H1 (cell line): ENCODE measurements around the gene ANKRD13B. TPM values are rescaled to one million over a fixed set of nuclear protein-coding genes. Genes with fewer than 3 reads are reported as not detected.

Source experiments
- BRCA1 ChIP-seq: IDR thresholded peaks from 2 replicates; pipeline ENCODE4 v1.6.1; 2012; ENCODE audit warnings: low read depth, low read length, improper control_type of control experiment
- CBX8 ChIP-seq: fragments of 300-800, 300-1000 bp; sonication (generic); IDR thresholded peaks from 2 replicates; pipeline ENCODE4 v1.7.1; 2016; ENCODE audit warnings: low read depth, low read length, borderline replicate concordance
- CHD7 ChIP-seq: fragments of 300-600 bp; sonication (generic); IDR thresholded peaks from 2 replicates; pipeline ENCODE4 v1.7.1; 2012; ENCODE audit warnings: low read length, moderate library complexity, mild to moderate bottlenecking, inconsistent platforms; ENCODE audit not compliant: insufficient replicate concordance
- CREB1 ChIP-seq: IDR thresholded peaks from 2 replicates; pipeline ENCODE4 v1.6.1; 2012; ENCODE audit warnings: inconsistent platforms
- EGR1 ChIP-seq: IDR thresholded peaks from 2 replicates; pipeline ENCODE4 v1.6.1; 2011; ENCODE audit warnings: low read depth, low read length, borderline replicate concordance
- FOSL1 ChIP-seq: IDR thresholded peaks from 2 replicates; pipeline ENCODE4 v1.6.1; 2011; ENCODE audit warnings: mild to moderate bottlenecking, low read depth, low read length, moderate library complexity; ENCODE audit not compliant: insufficient read depth
- HDAC6 ChIP-seq: IDR thresholded peaks from one replicate; pipeline ENCODE4 v1.7.1; 2012; ENCODE audit warnings: low read depth, mild to moderate bottlenecking, inconsistent platforms, low read length, moderate library complexity
- NRF1 ChIP-seq: IDR thresholded peaks from 2 replicates; pipeline ENCODE4 v1.6.1; 2011; ENCODE audit warnings: mild to moderate bottlenecking, low read depth, low read length, improper control_type of control experiment
- POLR2A ChIP-seq, 2 experiments: IDR thresholded peaks; 1 replicate in 1 of 2; 2 replicates in 1 of 2; pipeline ENCODE4 v1.6.1; 2011; ENCODE audit warnings: low read depth in 2 of 2, low read length in 2 of 2, mild to moderate bottlenecking in 2 of 2; ENCODE audit errors: control extremely low read depth in 1 of 2
- RXRA ChIP-seq: IDR thresholded peaks from 2 replicates; pipeline ENCODE4 v1.6.1; 2011; ENCODE audit warnings: low read depth, mild to moderate bottlenecking, low read length, moderate library complexity; ENCODE audit not compliant: insufficient read depth
- SP1 ChIP-seq: IDR thresholded peaks from 2 replicates; pipeline ENCODE4 v1.6.1; 2011; ENCODE audit warnings: low read depth, low read length
- polyA plus RNA-seq, 7 experiments: library from polyadenylated mRNA; depleted of rRNA in 3 of 7; stranded (reverse) in 5 of 7; unstranded in 2 of 7; fragments of >200 nt in 5 of 7; fragments of 200-250 nt in 2 of 7; gene quantifications; 1 replicate in 5 of 7; 2 replicates in 1 of 7; 4 replicates in 1 of 7; pipeline versions ENCODE4 v1.2.1 to v1.2.3, GENCODE V29; 2011 to 2013; ENCODE audit warnings: missing spikeins in 2 of 7, mixed read lengths in 2 of 7
- total RNA-seq: library from RNA; stranded (reverse); fragmentation: NEBNext Ultra II Directional; extraction: Animal tissue kit (Norgen Biotek cat#: 25700); gene quantifications from 2 replicates; pipeline ENCODE4 v1.2.1, GENCODE V29; 2021

ANKRD13B gene
- total and polyA plus RNA-seq, 2 of the 8 experiments (the other 6 are each of a cell fraction or from before 2014, with no cell fraction given) = 16.4 to 48.5 TPM

- TF ChIP-seq CHD7 (no peak), RXRA (no peak), NRF1 (no peak), CREB1 (no peak), HDAC6 (no peak), FOSL1 (no peak), BRCA1 (no peak), CBX8 (no peak), POLR2A (IDR thresholded peaks at IDR 0.05; ENCODE audit: control extremely low read depth in 1 of 2, low read depth in 2 of 2, low read length in 2 of 2) (no peak), SP1 (no peak), EGR1 (no peak)
Measured at GRCh38 chr17:29593591-29594518, 923 bp downstream of the ANKRD13B start (continued).
